Stimulated activated naive CD8-positive, alpha-beta T cell treated with anti-CD3 and anti-CD28 coated beads, Interleukin-15, amount 100 ng/mL, for 72 hours (primary cell): ENCODE measurements around the gene EGLN3.
A peak's percentile ranks its signal among the peaks of the same experiment; 100 is the strongest.
"Not testable (repeated sequence)": the region's sequence is repeated elsewhere in the genome, so short reads cannot be mapped to it uniquely, and the experiment has no call there.

Source experiments
- ATAC-seq: fragments of 150-1000 bp; cut with Tn5 transposase; 2 replicates; pipeline ENCODE4 v1.10.0; 2021; ENCODE audit warnings: mild to moderate bottlenecking, moderate library complexity
- DNase-seq, 2 donors: peaks; one replicate each; pipeline ENCODE4 v3.0.0; 2021 to 2022
- H3K27ac Mint-ChIP-seq, 2 donors: one replicate each; pipeline ENCODE4 v1.8.0; 2022; ENCODE audit warnings: mild to moderate bottlenecking in 2 of 2, mixed read lengths in 2 of 2, moderate library complexity in 2 of 2
- H3K27me3 Mint-ChIP-seq: one replicate; pipeline ENCODE4 v1.8.0; 2022; ENCODE audit warnings: mixed read lengths
- H3K4me1 Mint-ChIP-seq: one replicate; pipeline ENCODE4 v1.8.0; 2022; ENCODE audit warnings: mild to moderate bottlenecking, mixed read lengths
- H3K4me3 Mint-ChIP-seq, 2 donors: one replicate each; pipeline ENCODE4 v1.8.0; 2022; ENCODE audit warnings: mild to moderate bottlenecking in 2 of 2, mixed read lengths in 2 of 2, moderate library complexity in 1 of 2
- H3K9me3 Mint-ChIP-seq, 2 donors: one replicate each; pipeline ENCODE4 v1.8.0; 2022; ENCODE audit warnings: mixed read lengths in 2 of 2

The EGLN3 gene

DNA sequence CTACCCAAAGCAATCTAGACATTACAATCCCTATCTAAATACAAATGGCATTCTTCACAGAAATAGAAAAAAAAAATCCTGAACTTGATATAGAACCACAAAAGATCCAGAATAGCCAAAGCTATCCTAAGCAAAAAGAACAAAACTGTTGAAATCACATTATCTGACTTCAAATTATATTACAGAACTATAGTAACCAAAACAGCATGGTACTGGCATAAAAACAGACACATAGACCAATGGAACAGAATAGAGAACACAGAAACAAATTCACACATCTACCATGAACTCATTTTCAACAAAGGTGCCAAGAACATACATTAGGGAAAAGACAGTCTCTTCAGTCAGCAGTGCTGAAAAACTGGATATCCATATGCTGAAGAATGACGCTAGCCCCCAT is 19.0 kb upstream of the EGLN3 start:
- not testable (repeated sequence) for H3K4me3 Mint-ChIP-seq, H3K27me3 Mint-ChIP-seq, H3K27ac Mint-ChIP-seq, H3K4me1 Mint-ChIP-seq, ATAC-seq, DNase-seq
- peaks cover 6 to 16% of the 10 kb centered on the region in 2 donors for H3K9me3 Mint-ChIP-seq

DNA sequence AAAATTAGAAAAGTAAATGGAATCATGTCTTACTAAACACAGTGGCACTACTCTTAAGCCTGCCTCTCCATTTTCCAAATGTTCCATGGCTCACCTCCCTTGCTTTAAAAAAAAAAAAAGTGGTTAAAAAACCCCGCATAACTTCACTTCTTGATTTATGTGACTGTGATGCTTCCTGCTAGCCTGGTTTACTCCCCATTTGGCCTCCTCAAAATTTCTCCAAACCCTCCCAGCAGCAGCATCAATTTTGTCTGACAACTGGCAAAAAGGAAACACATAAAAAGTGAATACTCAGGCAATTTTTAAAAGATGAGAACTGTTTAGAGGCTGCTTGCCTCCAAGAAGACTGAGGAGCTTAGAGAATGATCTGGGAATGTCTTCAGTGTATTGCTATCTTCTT is 17.8 kb upstream of the EGLN3 start:
- Mint-ChIP-seq H3K27ac (no peak overlapping the region), H3K4me3 (no peak overlapping the region), H3K9me3 (peaks cover 6 to 16% of the 10 kb centered on the region in 2 donors), H3K27me3 (no peaks in the 10 kb centered on the region), H3K4me1 (no peaks in the 10 kb centered on the region)
- ATAC-seq, result no peak
- no peak for DNase-seq

DNA sequence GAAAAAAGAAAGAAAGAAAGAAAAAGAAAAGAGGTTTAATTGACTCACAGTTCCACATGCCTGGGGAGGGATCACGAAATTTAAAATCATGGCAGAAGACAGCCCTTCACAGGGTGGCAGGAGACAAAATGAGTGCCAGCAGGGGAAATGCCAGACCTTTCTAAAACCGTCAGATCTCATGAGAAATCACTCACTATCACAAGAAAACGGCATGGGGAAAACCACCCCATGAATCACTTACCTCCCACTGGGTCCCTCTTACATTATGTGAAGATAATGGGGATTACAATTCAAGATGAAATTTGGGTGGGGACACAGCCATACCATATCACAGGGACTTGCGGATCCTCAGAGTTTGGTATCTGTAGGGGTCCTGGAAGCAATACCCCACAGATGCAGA is 16.3 kb upstream of the EGLN3 start:
- DNase-seq, result no peak
- Mint-ChIP-seq H3K27me3 (no peaks in the 10 kb centered on the region), H3K4me1 (no peaks in the 10 kb centered on the region), H3K4me3 (no peak overlapping the region), H3K27ac (no peak overlapping the region), H3K9me3 (peaks cover 0 to 23% of the 10 kb centered on the region in 2 donors)
- ATAC-seq, result no peak

DNA sequence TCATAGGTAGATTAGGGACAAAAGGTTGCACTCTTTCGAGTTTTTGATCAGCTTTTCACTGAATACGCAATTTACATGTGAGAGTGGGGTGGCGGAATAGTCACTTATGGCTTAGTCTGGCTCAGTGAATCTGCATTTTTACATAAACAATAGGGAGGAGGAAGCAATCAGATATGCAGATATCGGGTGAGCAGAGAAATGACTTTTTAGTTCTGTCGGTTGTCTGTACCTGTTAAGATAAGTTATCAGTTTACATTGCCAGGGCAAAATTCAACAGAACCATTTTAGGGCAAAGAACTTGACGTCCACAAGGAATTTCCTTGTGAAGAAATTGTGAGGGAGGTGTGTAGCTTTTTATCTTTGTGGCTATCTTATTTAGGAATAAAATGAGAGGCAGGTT is 15.4 kb upstream of the EGLN3 start:
- H3K27me3 Mint-ChIP-seq, result no peaks in the 10 kb centered on the region
- no peak for DNase-seq
- H3K4me3 Mint-ChIP-seq, result no peak overlapping the region
- H3K4me1 Mint-ChIP-seq, result no peaks in the 10 kb centered on the region
- no peak for ATAC-seq
- peaks cover 0 to 23% of the 10 kb centered on the region in 2 donors for H3K9me3 Mint-ChIP-seq
- no peak overlapping the region for H3K27ac Mint-ChIP-seq

DNA sequence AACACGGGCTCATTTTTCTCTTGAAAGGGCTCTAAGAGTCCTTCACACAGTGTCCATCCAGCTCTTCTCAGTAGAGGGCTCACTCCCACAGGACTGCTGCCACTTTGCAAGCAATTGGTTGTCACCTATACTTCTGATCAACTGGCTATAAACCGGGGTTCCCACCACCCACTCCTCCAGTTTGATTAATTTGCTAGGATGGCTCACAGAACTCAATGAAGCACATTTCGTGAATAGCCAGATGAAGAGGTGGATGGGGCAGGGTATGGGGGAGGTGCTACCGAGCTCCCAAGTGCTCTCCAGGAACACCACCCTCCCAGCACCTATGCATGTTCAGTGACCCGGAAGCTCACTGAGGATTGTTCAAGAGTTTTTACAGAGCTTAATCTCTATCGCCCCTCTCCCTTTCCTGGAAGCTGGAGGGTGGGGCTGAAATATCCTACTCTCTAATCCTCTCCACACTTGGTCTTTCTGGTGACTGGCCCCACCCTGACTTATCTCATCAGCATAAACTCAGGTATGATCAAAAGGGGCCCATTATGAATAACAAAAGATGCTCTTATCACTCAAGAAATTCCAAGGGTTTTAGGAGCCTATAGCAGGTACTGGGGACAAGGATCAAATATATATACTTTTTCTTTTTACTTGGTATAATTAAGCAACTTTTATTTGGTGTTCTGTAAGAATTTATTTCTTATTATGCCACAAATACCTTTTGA is 13.9 kb upstream of the EGLN3 start:
- DNase-seq (no peak), ATAC-seq (no peak)
- Mint-ChIP-seq H3K9me3 (peaks cover 0 to 16% of the 10 kb centered on the region in 2 donors), H3K27me3 (peaks cover 8% of the 10 kb centered on the region), H3K4me3 (no peak overlapping the region), H3K4me1 (no peaks in the 10 kb centered on the region), H3K27ac (no peak overlapping the region)

DNA sequence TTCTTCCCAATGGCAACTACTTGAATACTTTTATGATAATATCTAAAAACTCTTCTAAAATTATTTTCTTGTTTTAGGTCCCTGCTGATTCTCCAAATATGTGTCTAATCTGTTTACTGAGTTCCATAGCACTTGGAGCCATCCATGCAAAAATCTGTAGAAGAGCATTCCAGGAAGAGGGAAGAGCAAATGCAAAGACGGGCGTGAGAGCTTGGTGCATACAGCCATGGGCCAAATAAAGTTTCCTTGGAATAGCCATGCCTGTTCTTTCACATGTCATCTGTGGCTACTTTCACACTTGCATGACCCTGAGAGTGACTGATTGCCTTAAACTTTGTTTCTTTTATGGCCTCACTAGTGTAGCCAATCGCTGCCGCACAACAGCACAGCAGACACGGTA is 13.0 kb upstream of the EGLN3 start:
- ATAC-seq, result no peak
- no peak overlapping the region for H3K4me3 Mint-ChIP-seq
- H3K27me3 Mint-ChIP-seq, result peaks cover 8% of the 10 kb centered on the region
- H3K9me3 Mint-ChIP-seq, result peaks cover 0 to 14% of the 10 kb centered on the region in 2 donors
- H3K27ac Mint-ChIP-seq, result no peak overlapping the region
- no peak for DNase-seq
- no peaks in the 10 kb centered on the region for H3K4me1 Mint-ChIP-seq

DNA sequence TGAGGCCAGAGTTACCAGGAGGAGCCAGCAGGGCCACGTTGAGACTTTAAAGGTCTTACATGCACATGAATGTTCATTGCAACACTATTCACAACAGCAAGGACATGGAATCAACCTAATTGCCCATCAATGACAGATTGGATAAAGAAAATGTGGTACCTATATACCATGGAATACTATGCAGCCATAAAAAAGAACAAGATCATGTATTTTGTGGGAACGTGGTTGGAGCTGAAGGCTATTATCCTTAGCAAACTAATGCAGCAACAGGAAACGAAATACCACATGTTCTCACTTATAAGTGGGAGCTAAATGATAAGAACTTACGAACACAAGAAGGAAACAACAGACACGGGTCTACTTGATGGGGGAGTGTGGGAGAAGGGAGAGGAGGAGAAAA is 11.6 kb upstream of the EGLN3 start:
- not testable (repeated sequence) for H3K27ac Mint-ChIP-seq, H3K4me1 Mint-ChIP-seq, H3K4me3 Mint-ChIP-seq, DNase-seq, ATAC-seq, H3K27me3 Mint-ChIP-seq
- peaks cover 0 to 14% of the 10 kb centered on the region in 2 donors for H3K9me3 Mint-ChIP-seq

DNA sequence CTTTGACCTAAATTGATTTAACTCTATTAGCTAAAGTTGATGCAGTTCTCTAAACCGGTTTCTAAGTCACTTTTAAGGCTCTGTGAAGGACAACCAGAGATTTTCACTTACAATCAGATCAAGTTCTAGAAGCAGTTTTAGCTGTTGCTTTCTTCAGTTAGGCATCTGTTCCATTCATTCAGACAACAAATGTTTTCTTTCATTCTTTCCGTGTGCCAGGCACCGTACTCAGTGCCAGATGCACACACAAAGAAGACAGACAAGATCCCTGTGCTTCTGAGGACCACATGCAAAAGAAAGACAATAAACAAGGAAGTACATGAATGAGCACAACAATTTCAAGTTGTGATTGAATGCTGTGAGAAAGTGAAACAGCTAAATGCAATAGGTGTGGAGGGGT is 11.1 kb upstream of the EGLN3 start:
- no peak for DNase-seq
- H3K9me3 Mint-ChIP-seq, result peaks cover 0 to 14% of the 10 kb centered on the region in 2 donors

DNA sequence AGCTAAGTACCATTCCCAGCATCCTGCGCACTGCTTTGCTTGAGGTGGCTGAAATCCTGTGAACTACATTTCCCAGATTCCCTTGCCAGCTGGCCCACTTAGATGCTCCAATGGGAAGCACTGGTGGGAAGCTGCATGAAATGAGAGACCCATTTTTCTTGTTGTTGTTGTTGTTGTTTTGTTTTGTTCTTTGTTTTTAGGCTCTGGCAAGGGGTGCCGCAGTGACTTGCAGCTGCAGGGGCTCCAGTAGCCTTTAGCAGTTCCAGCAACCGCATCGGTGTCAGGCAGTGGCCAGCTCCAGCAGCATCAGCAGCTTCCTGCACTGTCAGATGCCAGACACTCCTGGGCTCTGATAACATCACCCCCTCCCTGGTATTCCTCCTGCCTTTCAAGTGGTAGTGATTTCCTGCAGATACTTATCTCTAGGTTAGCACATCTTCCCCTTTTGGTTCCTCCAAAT is 8.8 kb upstream of the EGLN3 start:
- Mint-ChIP-seq H3K9me3 (peaks cover 0 to 14% of the 10 kb centered on the region in 2 donors), H3K4me3 (no peak overlapping the region), H3K27me3 (peaks cover 14% of the 10 kb centered on the region), H3K4me1 (no peaks in the 10 kb centered on the region), H3K27ac (no peak overlapping the region)
- ATAC-seq (no peak), DNase-seq (no peak)

More for the DNA sequence above, 11.1 kb upstream of the EGLN3 start:
- H3K27me3 Mint-ChIP-seq, result peaks cover 8% of the 10 kb centered on the region
- no peak for ATAC-seq
- no peak overlapping the region for H3K4me3 Mint-ChIP-seq
- no peak overlapping the region for H3K27ac Mint-ChIP-seq
- no peaks in the 10 kb centered on the region for H3K4me1 Mint-ChIP-seq

DNA sequence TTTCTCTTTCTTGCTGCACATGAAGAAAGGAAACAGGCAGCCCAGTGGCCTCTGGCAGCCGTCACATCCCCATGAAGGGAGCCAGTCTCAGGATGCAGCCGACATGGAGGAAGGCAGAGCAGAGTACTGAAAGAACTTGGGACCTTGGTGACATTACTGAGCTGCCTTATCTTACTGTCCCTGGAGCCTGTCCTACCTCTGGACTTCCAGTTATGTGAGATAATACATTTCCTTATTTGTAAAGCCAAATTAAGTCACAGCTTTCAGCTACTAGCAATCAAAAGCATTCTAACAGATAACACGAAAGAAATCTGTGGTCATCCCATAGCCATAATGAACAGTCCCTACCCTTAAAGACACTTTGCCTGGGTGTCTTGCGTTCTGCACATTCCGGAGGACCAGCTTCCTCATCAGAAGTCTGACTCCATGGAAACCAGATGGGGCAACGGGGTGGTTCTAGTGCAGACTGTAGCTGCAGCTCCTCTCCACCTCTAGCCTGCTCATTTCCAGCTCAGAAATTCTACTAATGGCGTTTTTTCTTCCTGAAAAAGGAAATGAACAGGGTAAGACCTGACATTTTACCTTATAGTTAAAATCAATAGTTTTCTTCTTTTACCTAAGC is 7.8 kb upstream of the EGLN3 start:
- Mint-ChIP-seq H3K4me1 (no peaks in the 10 kb centered on the region), H3K9me3 (peaks cover 0 to 14% of the 10 kb centered on the region in 2 donors), H3K27ac (no peak overlapping the region), H3K27me3 (peaks cover 21% of the 10 kb centered on the region), H3K4me3 (no peak overlapping the region)
- ATAC-seq (no peak), DNase-seq (no peak)

DNA sequence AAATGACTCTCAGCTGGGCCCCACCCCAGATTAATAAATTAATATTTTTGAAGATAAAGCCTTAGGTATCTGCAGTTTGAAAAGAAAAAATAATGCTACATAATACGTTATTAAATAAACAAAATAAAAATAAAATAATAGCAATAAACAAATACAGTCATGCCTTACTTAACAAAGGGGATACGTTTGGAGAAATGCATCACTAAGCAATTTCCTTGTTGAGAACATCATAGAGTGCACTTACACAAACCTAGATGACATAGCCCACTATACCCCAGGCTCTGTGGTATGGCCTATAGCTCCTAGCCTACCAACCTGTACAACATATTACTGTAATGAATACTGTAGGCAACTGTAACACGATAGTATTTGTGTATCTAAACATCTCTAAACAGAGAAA is 7.1 kb upstream of the EGLN3 start:
- no peaks in the 10 kb centered on the region for H3K4me1 Mint-ChIP-seq
- H3K27ac Mint-ChIP-seq, result no peak overlapping the region
- no peak for DNase-seq
- no peak overlapping the region for H3K4me3 Mint-ChIP-seq
- ATAC-seq, result no peak
- H3K27me3 Mint-ChIP-seq, result peaks cover 28% of the 10 kb centered on the region
- peaks cover 0 to 14% of the 10 kb centered on the region in 2 donors for H3K9me3 Mint-ChIP-seq

DNA sequence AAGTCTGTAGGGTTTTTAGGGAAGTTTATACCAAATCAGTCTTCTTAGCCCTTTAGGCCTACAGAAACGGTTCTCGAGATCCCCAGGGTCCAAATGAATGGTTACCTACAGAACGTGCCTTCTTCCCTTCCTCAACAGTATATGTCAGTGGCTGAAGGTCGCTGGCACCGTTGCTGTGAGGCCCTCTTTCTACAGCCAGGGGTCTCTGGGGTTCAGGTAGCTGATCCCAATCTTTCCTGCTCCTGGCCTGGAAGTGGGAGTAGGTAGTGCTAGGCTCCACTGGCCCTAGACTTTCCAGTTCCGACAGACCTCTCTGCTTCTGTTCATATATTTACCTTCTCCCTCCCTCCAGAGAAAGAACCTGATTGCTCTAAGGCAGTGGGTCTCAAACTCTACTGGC is 6.4 kb upstream of the EGLN3 start:
- DNase-seq, result no peak
- peaks cover 0 to 9% of the 10 kb centered on the region in 2 donors for H3K9me3 Mint-ChIP-seq
- peaks cover 35% of the 10 kb centered on the region for H3K27me3 Mint-ChIP-seq
- H3K4me3 Mint-ChIP-seq, result no peak overlapping the region
- no peak overlapping the region for H3K27ac Mint-ChIP-seq
- no peaks in the 10 kb centered on the region for H3K4me1 Mint-ChIP-seq
- no peak for ATAC-seq

DNA sequence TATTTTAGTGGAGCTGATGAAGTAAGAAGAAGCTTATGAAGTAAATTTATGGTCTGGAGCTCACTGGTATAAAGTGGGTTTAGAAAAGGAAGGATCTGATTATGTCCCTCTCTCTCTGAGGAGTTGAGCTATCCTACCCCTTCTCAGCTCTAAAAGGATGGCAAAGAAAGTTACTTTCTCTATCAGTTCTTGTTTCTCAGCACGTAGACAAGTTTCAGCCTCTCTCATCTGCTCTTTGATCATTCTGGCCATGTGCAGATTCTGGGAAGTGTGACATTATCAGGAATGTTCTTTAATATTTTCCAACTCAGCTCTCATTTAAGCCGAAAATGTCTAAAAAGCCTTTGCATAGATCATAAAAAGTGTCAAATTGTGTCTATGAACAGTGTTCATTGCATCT is 5.8 kb upstream of the EGLN3 start:
- no peak overlapping the region for H3K27ac Mint-ChIP-seq
- H3K4me3 Mint-ChIP-seq, result no peak overlapping the region
- peaks cover 41% of the 10 kb centered on the region for H3K27me3 Mint-ChIP-seq
- ATAC-seq (no peak), DNase-seq (no peak)
- H3K9me3 Mint-ChIP-seq, result peaks cover 0 to 7% of the 10 kb centered on the region in 2 donors
- peaks cover 2% of the 10 kb centered on the region for H3K4me1 Mint-ChIP-seq

DNA sequence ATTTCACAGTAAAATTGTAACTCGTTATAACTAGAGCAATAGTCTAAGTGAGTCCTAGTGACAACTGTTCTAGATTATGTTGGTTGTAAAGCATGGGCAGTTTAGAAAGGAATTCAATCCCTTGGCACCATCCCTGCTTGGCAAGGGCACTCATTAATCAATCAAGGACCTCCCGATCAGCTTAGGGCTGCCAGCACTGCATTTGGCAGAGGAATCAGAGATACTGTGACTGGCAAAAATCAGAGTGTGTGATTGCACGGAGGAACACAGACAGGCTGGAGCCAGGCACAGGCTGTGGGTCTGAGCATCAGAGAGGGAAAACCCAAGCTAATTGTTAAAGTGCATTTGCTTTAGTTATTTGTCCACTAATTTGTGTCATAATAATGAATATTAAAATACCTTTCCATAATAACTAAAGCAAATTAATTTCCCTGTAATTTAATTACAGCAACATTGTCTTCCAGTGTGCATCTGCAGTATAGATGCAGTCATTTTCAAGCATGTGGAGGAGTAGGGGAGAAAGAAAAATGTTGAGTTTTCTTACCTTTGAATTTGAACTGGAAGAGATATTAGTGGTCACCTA is 3.2 kb upstream of the EGLN3 start:
- Mint-ChIP-seq H3K27me3 (peaks cover 59% of the 10 kb centered on the region), H3K27ac (no peak overlapping the region), H3K9me3 (no peaks in the 10 kb centered on the region), H3K4me3 (no peak overlapping the region), H3K4me1 (peaks cover 22% of the 10 kb centered on the region)
- no peak for DNase-seq
- ATAC-seq, result no peak

DNA sequence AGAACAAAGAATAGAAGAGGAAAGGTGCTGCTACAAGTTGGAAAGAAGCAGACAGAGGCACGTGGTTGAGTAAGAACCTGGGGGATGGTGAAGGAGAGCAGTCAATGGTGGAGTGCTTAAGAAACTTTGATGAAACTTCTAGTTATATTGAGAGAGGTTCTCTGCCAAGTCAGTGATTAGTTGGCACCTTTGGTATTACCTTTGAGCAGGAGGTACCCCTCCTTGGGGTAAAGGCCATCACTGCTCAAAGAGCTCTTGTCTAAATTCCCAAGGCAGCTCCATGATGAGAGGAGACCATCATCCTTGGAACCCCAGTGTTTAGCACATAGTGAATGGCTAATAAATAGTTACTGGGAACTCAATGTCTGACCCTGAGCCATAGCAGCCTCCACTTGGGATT is 1.7 kb upstream of the EGLN3 start:
- Mint-ChIP-seq H3K4me3 (no peak overlapping the region), H3K4me1 (peaks cover 28% of the 10 kb centered on the region), H3K9me3 (no peaks in the 10 kb centered on the region), H3K27me3 (peaks cover 74% of the 10 kb centered on the region), H3K27ac (no peak overlapping the region)
- DNase-seq (no peak), ATAC-seq (no peak)

DNA sequence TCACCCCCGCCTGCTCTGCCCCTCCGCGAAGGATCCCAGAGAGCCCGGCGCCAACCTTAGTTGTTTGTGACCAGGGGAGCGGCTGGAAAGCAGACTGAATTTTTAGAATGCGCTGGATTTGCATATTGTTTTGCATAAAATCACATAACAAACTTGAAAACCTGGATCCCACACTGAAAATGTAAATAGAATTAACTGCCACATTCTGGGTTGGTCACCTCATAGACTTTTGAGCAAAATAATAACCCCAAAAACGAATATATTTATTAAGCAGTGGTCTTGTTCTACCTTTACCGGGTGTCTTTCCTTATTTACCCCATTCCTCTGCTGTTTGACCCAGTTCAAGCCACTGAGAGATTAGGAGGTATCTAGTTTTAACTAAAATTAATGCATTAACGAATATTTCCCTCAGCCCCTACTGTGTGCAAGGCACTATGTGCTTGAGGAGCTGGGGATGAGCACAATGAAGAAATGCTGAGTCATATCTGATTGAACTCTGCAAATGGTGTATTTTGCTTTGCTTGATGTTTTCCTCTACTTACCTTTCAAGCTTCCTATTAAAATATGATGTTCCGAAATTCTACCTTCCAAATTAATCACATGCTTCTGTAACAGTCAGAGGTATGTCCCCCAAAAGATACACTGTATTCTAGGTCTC is 438 bp upstream of the EGLN3 start:
- Mint-ChIP-seq H3K4me1 (peaks cover 37% of the 10 kb centered on the region), H3K9me3 (no peaks in the 10 kb centered on the region), H3K4me3 (peak overlapping the region; percentile 90 to 93), H3K27ac (no peak overlapping the region), H3K27me3 (peaks cover 74% of the 10 kb centered on the region)
- ATAC-seq (no peak), DNase-seq (no peak)
